AG09309 (cell line): ENCODE measurements around the gene THG1L.

ENCODE experiments used
- DNase-seq: peaks from one replicate; pipeline ENCODE4 v3.0.0-alpha.2; 2010; ENCODE audit warnings: low read depth
- H3K4me3 ChIP-seq: 2 replicates; pipeline ENCODE4 v1.5.1; 2011; ENCODE audit warnings: mild to moderate bottlenecking, low read depth, low read length, moderate library complexity; ENCODE audit not compliant: control insufficient read depth
- TF ChIP-seq, protein P1 (sequence below): IDR thresholded peaks from 2 replicates; pipeline ENCODE4 v1.5.1; 2011; ENCODE audit warnings: mild to moderate bottlenecking, low read depth, low read length, inconsistent platforms; ENCODE audit not compliant: insufficient read depth, control insufficient read depth; ENCODE audit errors: missing control alignments

The THG1L gene

DNA sequence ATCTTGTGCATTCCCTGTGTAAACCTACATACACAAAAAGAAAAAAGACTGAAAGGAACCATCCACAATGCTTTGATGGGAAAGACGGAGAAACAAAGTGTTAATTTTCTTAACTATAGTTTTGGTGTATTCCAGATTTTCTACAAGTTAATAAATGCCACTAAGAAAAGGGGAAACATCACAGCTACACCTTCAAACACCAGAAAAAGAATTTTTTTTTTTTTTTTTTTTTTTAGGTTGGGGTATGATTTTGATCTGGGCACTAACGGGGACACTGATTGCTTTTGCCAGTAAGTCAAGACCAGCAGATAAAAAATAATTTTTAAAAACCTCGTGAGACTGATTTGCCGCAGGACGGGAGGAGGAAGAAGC is 334 bp upstream of the THG1L start:
- H3K4me3 ChIP-seq = peak overlapping the region; percentile 54
- DNase-seq = no peak
- TF ChIP-seq, protein P1, sequence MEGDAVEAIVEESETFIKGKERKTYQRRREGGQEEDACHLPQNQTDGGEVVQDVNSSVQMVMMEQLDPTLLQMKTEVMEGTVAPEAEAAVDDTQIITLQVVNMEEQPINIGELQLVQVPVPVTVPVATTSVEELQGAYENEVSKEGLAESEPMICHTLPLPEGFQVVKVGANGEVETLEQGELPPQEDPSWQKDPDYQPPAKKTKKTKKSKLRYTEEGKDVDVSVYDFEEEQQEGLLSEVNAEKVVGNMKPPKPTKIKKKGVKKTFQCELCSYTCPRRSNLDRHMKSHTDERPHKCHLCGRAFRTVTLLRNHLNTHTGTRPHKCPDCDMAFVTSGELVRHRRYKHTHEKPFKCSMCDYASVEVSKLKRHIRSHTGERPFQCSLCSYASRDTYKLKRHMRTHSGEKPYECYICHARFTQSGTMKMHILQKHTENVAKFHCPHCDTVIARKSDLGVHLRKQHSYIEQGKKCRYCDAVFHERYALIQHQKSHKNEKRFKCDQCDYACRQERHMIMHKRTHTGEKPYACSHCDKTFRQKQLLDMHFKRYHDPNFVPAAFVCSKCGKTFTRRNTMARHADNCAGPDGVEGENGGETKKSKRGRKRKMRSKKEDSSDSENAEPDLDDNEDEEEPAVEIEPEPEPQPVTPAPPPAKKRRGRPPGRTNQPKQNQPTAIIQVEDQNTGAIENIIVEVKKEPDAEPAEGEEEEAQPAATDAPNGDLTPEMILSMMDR = no peak

DNA sequence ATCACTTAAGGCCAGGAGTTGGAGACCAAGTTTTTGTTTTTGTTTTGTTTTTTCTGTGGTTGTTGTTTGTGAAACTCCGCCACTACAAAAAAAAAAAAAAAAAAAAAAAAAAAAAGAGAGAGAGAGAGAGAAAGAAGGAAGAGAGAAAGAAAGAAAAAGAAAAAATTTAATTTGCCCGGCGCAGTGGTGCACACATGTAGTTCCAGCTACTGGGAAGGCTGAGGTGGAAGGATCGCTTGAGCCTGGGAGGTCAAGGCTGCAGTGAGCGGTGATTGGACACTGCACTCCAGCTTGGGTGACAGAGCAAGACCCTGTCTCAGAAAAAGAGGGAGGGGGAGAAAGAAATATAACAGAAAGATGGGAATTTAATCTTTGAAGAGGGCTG is 902 bp downstream of the THG1L start:
- DNase-seq = no peak
- peak overlapping the region; percentile 54 for H3K4me3 ChIP-seq

DNA sequence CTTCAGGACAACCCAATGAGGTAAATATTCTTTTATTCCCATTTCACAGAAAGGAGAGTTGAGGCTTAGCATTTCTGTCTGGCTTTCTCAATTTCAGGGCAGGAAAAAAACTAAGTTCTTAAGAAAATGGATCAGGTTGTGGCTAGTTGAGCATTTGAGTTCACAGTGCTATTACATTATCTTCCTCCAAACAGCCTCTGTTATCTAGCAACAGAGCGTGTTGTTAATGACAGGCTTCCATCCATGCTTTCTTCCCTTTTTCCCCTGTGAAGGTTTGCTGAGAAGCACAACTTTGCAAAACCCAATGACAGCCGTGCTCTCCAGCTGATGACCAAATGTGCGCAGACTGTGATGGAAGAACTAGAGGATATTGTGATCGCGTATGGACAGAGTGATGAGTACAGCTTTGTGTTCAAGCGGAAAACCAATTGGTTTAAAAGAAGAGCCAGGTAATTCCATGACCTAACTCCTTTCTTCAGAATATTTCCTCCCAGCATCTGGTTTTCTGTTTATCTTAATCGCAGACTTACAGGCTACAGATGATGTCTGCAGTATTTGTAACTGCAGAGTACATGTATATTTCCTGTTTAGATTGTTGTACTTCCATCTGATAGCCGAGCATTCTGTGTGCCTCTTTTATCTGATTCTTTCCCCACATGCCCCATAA is 1.5 kb downstream of the THG1L start:
- TF ChIP-seq, protein P1 = no peak
- no peak for DNase-seq
- H3K4me3 ChIP-seq = no peak overlapping the region

More for the DNA sequence above, 902 bp downstream of the THG1L start:
- TF ChIP-seq, protein P1 = no peak

DNA sequence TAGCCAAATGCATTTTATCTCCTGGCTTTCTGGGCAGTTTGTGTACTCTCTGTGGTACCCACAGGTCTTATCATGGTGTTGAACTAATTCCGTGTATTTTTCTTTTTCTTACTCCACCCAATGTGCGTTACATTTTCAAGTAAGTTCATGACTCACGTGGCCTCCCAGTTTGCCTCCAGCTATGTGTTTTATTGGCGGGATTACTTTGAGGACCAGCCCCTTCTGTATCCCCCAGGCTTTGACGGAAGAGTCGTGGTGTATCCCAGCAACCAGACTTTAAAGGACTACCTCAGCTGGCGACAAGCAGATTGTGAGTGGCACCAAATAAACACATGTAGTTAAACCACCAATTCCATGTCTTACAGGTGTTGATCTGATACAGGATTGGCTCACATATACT is 3.2 kb downstream of the THG1L start:
- TF ChIP-seq, protein P1 = no peak
- no peak for DNase-seq
- H3K4me3 ChIP-seq = no peak overlapping the region

DNA sequence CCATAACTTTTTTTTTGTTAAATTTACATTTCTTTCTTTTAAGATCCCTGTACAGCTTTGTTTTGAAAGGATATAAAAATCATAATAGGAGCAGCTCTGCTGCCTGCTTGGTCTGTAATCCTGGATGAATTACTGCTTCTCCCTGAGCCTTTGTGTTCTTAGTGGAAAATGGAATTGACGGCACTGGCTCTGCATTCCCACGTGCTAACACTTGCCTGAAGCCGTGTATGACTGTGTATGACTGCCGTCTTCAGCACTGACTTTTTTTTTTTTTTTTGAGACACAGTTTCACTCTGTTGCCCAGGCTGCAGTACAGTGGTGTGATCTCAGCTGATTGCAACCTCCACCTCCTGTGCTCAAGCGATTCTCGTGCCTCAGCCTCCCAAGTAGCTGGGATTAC is 4.8 kb downstream of the THG1L start:
- H3K4me3 ChIP-seq = no peak overlapping the region
- TF ChIP-seq, protein P1 = no peak
- DNase-seq = no peak

DNA sequence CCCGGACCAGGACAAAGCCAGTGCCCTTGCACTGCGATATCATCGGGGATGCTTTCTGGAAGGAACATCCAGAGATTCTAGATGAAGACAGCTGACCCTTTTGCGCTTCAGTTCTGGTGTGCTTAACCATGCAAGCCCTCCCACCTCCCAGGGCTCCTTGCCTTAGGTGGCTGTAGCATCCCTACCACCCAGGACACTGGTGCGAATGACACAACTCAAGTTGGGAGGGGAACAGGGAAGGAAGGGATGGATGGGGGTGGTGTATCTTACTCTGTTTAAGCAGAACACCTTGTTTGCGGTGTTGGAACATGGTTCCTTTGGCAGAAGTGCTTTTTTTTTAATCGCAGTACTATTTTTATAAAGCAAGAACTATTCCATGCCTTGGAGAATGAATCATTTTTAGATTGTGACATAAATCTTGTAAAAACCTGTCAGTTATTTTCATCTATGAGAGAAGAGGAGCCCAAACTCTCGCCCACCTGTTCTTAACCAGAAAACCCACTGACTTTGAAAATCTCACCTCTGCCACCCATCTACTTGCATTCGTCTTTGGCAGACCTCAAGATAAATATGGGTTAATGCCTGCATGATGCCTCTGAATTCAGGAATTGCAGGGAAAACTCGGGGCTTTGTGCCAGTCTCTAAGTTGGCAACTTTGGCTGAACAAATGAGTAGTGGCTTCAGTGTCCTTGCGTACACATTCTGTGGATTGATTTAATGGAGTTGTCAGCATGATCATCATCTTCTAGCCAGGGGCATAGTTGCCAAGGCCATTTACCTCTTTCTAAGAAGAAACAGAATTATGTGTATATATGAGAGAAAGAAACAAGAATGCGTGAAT is 8.4 kb downstream of the THG1L start:
- no peak for DNase-seq
- no peak overlapping the region for H3K4me3 ChIP-seq
- TF ChIP-seq, protein P1 = no peak
